ENCODE measurements around the gene POLA1.

Gene POLA1

GRCh38 chrX:24692305-24692704, 1.4 kb upstream of the POLA1 start:
- DNase-seq, result no peak

DNA sequence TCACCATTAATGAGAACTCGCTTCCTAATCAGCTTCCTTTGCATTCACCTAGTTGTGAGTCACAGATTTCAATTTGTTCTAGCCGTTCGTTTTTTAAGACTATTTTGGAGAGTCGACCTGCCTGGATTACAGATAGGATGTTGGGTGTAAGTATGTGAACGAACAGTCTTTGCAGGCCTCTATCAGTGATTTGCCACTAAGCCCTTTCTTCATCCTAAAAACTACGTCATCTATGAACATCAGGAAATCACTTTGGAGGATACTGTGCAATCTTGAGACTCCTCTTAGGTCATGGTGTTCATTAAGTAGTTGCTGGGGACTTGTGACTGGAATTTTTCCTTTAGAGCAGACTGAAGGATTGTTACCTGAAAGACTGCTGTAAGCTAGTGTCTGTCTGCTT, 1.1 kb downstream of the POLA1 start:
- DNase-seq, result no peak

DNA sequence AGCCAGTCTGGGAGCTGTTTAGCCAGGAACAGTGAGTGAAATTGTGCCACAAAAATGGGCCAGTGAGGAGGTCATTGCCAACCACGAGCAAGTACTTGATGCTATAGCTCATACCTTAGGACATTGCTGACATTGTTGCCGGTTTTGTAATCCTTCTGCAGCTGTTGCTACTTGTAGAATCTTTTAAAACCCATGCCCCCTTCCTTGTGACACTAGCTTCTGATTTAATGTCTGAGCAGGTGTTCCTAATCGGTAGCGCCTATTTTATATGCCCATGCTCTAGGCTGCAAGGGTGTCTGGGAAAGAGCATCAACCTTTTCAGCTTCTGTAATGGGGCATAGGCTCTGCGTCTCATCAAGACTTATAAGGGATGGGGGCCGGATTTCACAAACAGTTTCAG, 2.6 kb downstream of the POLA1 start:
- no peak for DNase-seq

DNA sequence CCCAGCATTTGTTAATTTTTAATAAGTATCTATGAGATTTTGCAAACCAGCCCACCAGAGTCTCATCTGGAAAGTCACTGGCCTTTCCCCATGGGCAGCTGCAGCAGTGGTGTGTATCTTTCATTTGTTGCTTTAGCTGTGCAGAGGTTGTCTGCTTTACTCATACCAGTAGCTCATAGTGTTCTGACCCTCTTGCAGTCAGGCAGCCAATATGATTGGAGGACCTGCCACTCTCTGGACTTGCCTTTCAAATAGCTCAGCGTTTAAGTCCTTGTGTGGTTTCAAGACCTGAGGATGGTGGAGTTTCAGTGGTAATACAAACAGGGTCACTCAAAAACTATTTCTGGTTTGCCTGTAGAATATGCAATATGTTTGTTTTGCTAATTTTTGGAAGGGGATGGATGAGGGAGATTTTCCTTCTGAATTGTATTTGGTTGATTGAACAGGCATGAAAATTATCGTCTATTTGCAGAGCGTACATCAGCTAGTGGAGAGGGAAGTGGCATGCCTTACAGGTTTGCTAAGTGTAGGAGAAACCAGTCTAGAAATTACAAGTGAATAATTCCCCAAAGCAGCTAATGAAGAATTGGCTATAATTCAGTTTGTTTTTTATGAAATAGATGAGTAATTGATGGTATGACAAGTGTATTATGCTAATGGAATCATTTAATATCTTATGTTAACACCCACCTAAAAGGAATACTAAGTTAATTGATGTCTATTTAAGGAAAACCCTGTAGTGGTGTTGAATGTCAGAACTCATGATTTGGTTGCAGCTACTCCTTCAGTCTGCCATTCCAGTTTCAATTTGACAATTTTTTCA, 8.9 kb downstream of the POLA1 start:
- DNase-seq, result no peak

DNA sequence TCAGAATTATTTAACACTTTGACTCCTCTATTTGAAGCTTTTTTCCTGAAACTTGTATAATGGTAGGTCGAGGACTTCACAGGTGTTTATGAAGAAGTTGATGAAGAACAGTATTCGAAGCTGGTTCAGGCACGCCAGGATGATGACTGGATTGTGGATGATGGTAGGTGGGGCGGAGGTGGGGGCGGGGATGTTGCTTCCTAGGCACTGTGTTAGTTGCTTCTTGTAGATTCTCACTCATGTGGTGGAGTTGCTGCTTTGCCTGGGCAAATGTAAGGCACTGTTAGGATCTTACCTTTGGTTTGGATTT, 9.4 kb downstream of the POLA1 start:
- DNase-seq, result no peak

- DNase-seq, result no peak
Observed at GRCh38 chrX:24718771-24719170, 25.1 kb downstream of the POLA1 start.

GRCh38 chrX:24720036-24720435, 26.3 kb downstream of the POLA1 start:
- DNase-seq, result no peak

DNA sequence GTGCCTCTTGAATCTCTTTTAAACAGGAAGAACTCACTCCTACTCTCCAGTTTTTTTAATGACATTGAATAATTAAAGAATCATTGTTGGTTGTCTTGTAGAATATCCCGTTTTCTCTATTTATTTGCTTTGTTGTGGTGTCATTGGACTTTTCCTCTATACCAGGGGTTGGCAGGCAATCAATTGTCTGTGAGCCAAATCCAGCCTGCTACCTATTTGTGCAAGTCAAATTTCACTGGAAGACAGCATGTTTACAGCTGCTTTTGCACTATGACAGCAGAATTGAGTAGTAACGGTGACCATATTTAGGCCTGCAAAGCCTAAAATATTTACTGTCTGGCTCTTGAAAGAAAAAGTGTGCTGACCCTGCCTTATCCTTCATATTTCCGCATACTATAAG, 34.8 kb downstream of the POLA1 start:
- no peak for DNase-seq

GRCh38 chrX:24732766-24733500, 39.2 kb downstream of the POLA1 start:
- no peak for DNase-seq

GRCh38 chrX:24741330-24741729, 47.6 kb downstream of the POLA1 start:
- no peak for DNase-seq

- DNase-seq, result no peak
Observed at GRCh38 chrX:24748196-24748595, 54.5 kb downstream of the POLA1 start.

GRCh38 chrX:24759786-24760185, 66.1 kb downstream of the POLA1 start:
- no peak for DNase-seq

DNA sequence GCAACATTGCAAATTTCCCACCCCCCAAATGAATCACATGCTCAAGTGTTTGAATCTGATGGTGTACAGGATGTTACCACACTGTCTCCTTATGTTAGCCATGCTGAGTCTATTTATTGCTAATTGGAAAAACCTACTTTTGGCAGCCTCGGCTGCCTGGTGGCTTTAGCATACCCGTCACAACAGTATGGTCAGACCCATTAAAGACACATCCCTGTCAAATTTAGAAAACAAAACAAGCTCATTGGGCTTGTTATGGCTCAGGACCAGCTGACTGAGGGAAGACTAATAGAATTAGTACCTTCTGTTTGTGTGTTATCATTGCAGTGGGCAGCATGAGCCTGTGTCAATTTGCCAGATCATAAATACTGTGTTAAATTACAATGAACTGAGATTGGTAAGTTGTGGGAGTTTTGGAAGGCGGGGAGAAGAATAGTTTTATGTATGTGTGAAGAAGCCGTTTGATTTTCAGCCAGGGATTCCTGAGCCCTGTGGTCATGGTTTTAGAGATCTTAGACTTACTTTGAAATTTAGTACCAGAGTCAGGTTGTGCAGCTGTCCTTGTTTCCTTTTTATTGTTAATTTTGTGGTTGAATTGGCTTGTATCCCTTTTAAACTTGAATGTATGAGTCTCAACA, 66.8 kb downstream of the POLA1 start:
- no peak for DNase-seq

- DNase-seq, result no peak
Observed at GRCh38 chrX:24761306-24761705, 67.6 kb downstream of the POLA1 start.

DNA sequence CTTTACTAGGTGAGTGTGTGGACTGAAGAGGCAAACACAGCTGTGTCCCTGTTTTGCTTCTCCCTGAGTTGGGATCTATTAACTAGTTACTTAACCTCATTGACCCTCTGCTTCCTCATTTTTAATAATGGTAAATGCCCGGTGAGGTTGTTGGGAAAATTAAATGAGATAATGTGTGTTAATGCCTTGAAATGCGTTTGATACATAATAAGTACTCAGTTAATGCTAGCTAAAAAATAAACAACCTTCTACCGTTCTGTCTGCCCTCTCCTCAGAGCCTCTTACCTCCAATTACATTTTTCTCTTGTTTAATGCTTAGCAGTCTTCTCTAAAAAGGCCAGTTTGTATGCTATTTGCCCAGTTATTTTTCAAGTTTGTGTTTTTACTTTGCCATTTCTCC, 70.3 kb downstream of the POLA1 start:
- no peak for DNase-seq

GRCh38 chrX:24767557-24767956, 73.8 kb downstream of the POLA1 start:
- DNase-seq, result no peak

DNA sequence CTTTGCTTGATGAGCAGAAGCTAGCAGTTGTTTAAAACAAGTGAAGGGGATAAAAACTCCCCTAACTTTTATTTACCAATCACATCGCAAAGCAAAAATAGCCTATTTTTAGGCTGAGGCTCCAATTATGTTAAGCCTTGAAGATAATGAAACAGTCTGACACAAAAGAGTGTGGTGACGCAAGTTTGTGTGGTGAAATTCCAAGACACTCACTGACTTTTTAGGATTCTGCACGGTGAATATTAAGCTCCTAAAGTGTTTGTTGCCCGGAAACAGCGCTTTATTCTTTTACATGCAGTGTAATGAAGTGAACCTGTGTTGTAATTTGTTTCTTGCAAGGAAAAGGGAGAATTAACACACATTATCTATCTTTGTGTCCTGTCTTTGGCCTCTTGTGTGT, 74.8 kb downstream of the POLA1 start:
- no peak for DNase-seq

- DNase-seq, result no peak
Observed at GRCh38 chrX:24774650-24775049, 80.9 kb downstream of the POLA1 start.

GRCh38 chrX:24775891-24776290, 82.2 kb downstream of the POLA1 start:
- no peak for DNase-seq

DNA sequence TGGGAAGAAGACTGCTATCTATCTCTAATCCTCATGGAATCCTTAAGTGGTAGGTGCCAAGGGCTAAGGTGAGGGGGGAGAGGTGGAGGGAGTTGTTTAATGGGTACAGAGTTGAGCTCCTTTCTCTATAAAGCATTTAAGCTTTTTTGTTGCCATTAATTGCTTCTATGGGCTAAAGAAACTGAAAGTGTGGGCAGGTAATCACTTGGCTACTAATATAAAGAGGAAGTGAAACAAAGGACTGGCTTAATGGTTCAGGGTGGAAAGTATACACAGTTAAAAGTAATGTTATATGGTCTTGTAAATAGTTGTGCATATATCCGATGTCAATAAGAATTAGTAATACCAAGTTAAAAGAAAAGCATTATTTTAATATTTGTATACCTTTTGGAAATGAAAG, 83.9 kb downstream of the POLA1 start:
- DNase-seq, result no peak

GRCh38 chrX:24782011-24782410, 88.3 kb downstream of the POLA1 start:
- no peak for DNase-seq

DNA sequence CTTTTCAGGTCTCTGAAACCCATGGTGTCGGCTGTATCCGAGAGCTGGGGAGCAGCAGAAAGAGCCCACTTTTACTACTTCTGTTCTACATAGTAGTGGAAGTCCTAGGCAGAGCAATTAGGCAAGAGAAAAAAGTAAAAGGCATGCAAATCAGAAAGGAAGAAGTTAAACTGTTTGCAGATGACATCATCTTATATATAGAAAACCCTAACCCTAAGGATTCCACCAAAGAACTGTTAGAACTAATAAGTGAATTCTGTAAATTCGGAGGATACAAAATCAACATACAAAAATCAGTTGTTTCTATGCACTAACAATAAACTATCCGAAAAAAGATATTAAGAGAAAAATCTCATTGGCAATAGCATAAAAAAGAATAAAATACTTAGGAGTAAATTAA, 95.3 kb downstream of the POLA1 start:
- no peak for DNase-seq

- no peak for DNase-seq
Observed at GRCh38 chrX:24790166-24790565, 96.4 kb downstream of the POLA1 start.

GRCh38 chrX:24796204-24796603, 102.5 kb downstream of the POLA1 start:
- no peak for DNase-seq
